K562 (cell line): ENCODE results near the gene DGKE. TPM values are rescaled to one million over a fixed set of nuclear protein-coding genes. Genes with fewer than 3 reads are reported as not detected.

Experiments used
- ATAC-seq: fragments of 200-7000 bp; cut with Tn5 transposase; 3 replicates; pipeline ENCODE4 v1.9.1; 2020; ENCODE audit warnings: moderate library complexity
- BruUV-seq: library from RNA; stranded (reverse); fragments of 400-500 nt; replicated peaks from 2 replicates; lab custom pipeline; 2021; lab: Mats Ljungman, UMichigan
- CTCF ChIA-PET: fragments of 300-600 bp; formaldehyde crosslinking; extraction: SDS; loops from one replicate; lab custom pipeline; 2021; ENCODE audit warnings: low intra/inter-chr PET ratio; lab: Yijun Ruan, JAX
- POLR2A ChIA-PET: fragments of 300-600, 350-650 bp; sonication (Branson Sonifier 250); formaldehyde crosslinking; extraction: SDS; loops from one replicate; lab custom pipeline; 2021; ENCODE audit warnings: antibody characterized with exemption, inconsistent platforms; lab: Yijun Ruan, JAX
- DNase-seq, 4 experiments: peaks; one replicate each; pipeline versions ENCODE4 v3.0.0 to v3.0.0-alpha.2; 2011 to 2018; ENCODE audit warnings: low spot score in 3 of 4, mixed read lengths in 3 of 4; ENCODE audit errors: extremely low read depth in 1 of 4
- FAIRE-seq: peaks from 2 replicates; lab custom pipeline; 2011; peaks lifted over from hg19 to GRCh38; lab: Jason Lieb, UNC
- H2AFZ ChIP-seq: 2 replicates; pipeline ENCODE4 v1.6.0; 2011; ENCODE audit warnings: low read depth, low read length, control low read depth, inconsistent platforms
- H3K27ac ChIP-seq: fragments of 200-600 bp; 3 replicates; pipeline ENCODE4 v1.8.0; 2011; ENCODE audit warnings: low read depth, mild to moderate bottlenecking, control low read depth, inconsistent platforms, low read length, moderate library complexity, mixed read lengths; ENCODE audit errors: extremely low read depth
- H3K27me3 ChIP-seq, 2 experiments: fragments of 300-600 bp in 1 of 2; 2 replicates in 1 of 2; 3 replicates in 1 of 2; pipeline versions ENCODE4 v1.6.0 to v1.8.0; 2011; ENCODE audit warnings: inconsistent platforms in 2 of 2, low read length in 2 of 2, mild to moderate bottlenecking in 1 of 2, mixed read lengths in 1 of 2, moderate library complexity in 1 of 2; ENCODE audit not compliant: control insufficient read depth in 2 of 2, insufficient read depth in 2 of 2
- H3K36me3 ChIP-seq: fragments of 300-600 bp; 3 replicates; pipeline ENCODE4 v1.8.0; 2011; ENCODE audit warnings: mild to moderate bottlenecking, low read length, inconsistent platforms; ENCODE audit not compliant: control insufficient read depth, insufficient read depth
- H3K4me1 ChIP-seq, 2 experiments: fragments of 200-600 bp in 1 of 2; replicated peaks in 1 of 2; 2 replicates in 1 of 2; 3 replicates in 1 of 2; pipeline versions ENCODE4 v1.5.1 to v1.8.0; 2011; ENCODE audit warnings: inconsistent platforms in 2 of 2, low read length in 2 of 2, mild to moderate bottlenecking in 1 of 2, mixed read lengths in 1 of 2, moderate library complexity in 1 of 2; ENCODE audit not compliant: control insufficient read depth in 2 of 2, insufficient read depth in 2 of 2
- H3K4me2 ChIP-seq: 2 replicates; pipeline ENCODE4 v1.6.1; 2011; ENCODE audit warnings: low read length, control low read depth, inconsistent platforms, mixed read lengths; ENCODE audit not compliant: insufficient read depth
- H3K4me3 ChIP-seq: fragments of 200-600 bp; sonication (generic), shearing (Covaris generic); 2 replicates; pipeline ENCODE4 v1.5.1; 2016; ENCODE audit warnings: control low read depth, inconsistent platforms
- H3K79me2 ChIP-seq: fragments of 200-600 bp; 3 replicates; pipeline ENCODE4 v1.8.0; 2011; ENCODE audit warnings: low read length, inconsistent platforms; ENCODE audit not compliant: control insufficient read depth, insufficient read depth
- H3K9ac ChIP-seq, 2 experiments: 2 replicates each; pipeline versions ENCODE4 v1.6.0 to v1.6.1; 2011; ENCODE audit warnings: low read depth in 2 of 2, low read length in 2 of 2, control low read depth in 1 of 2, inconsistent platforms in 1 of 2, mild to moderate bottlenecking in 1 of 2, mixed read lengths in 1 of 2; ENCODE audit not compliant: insufficient read depth in 1 of 2
- H3K9me1 ChIP-seq: one replicate; pipeline ENCODE4 v1.6.0; 2011; ENCODE audit warnings: inconsistent platforms, mild to moderate bottlenecking, low read length, moderate library complexity; ENCODE audit not compliant: control insufficient read depth, insufficient read depth
- H3K9me3 ChIP-seq: replicated peaks from 2 replicates; pipeline ENCODE4 v1.5.1; 2011; ENCODE audit warnings: low read depth, low read length, inconsistent platforms; ENCODE audit not compliant: control insufficient read depth, insufficient read depth
- H4K20me1 ChIP-seq: replicated peaks from 2 replicates; pipeline ENCODE4 v1.6.1; 2011; ENCODE audit warnings: low read length, inconsistent platforms, mixed read lengths; ENCODE audit not compliant: control insufficient read depth, insufficient read depth
- C11orf30 ChIP-seq: fragments of 450-650 bp; IDR thresholded peaks from 2 replicates; pipeline ENCODE4 v1.6.1; 2016; ENCODE audit warnings: low read depth, mild to moderate bottlenecking
- E2F3 ChIP-seq: fragments of 250-450 bp; sonication (Bioruptor Pico); IDR thresholded peaks from 2 replicates; pipeline ENCODE4 v1.4.0; 2020; ENCODE audit warnings: mild to moderate bottlenecking
- ILK ChIP-seq: fragments of 450-650 bp; IDR thresholded peaks from 2 replicates; pipeline ENCODE4 v1.6.1; 2016; ENCODE audit warnings: missing genetic modification characterization, low read depth, mild to moderate bottlenecking, missing compliant biosample characterization, moderate library complexity, borderline replicate concordance
- KDM1A ChIP-seq, 2 experiments: fragments of 450-650 bp; IDR thresholded peaks; 2 replicates each; pipeline ENCODE4 v1.6.1; 2016; ENCODE audit warnings: mild to moderate bottlenecking in 2 of 2
- SMAD4 ChIP-seq: fragments of 250-450 bp; sonication (Bioruptor Pico); conservative IDR thresholded peaks from 2 replicates; pipeline ENCODE4 v1.8.0; 2021; ENCODE audit warnings: inconsistent platforms, mild to moderate bottlenecking, moderate library complexity
- ZNF124 ChIP-seq: sonication (generic); formaldehyde crosslinking; IDR thresholded peaks from 2 replicates; pipeline ENCODE4 v1.8.1; 2022; ENCODE audit warnings: missing genetic modification reagents
- ZNF318 ChIP-seq, 2 experiments: fragments of 450-650 bp; IDR thresholded peaks; 2 replicates each; pipeline ENCODE4 v1.6.1; 2016; ENCODE audit warnings: mild to moderate bottlenecking in 2 of 2, borderline replicate concordance in 1 of 2, low read depth in 1 of 2, moderate library complexity in 1 of 2
- WGBS: fragments of 100-300 bp; shearing (Covaris generic); methylation state at CpG from one replicate; pipeline ENCODE4 v1.1.6; 2016; ENCODE audit warnings: low coverage, mixed read lengths; ENCODE audit not compliant: insufficient coverage; ENCODE audit errors: missing lambda C conversion rate; 5-methylcytosine and 5-hydroxymethylcytosine counted together
- in situ Hi-C: fragments of 300-500 bp; cut with MboI; formaldehyde crosslinking; loops from 4 replicates; pipeline ENCODE4 v1.15.0; 2018; ENCODE audit warnings: inconsistent platforms, mixed read lengths
- intact Hi-C: fragments of 100-400 bp; cut with micrococcal nuclease; formaldehyde crosslinking; loops from 2 replicates; pipeline ENCODE4 v1.14.2; 2022
- polyA plus RNA-seq, 8 experiments: library from polyadenylated mRNA; depleted of rRNA in 4 of 8; stranded (reverse) in 5 of 8; unstranded in 3 of 8; fragments of >200 nt; fragmentation: Nextera tagmentation in 2 of 8; fragmentation: Illumina TruSeq in 1 of 8; extraction: Ambion mirVana in 2 of 8; extraction: Trizol in 1 of 8; gene quantifications; 2 replicates each; pipeline versions ENCODE4 v1.2.1 to v1.2.3, GENCODE V29; 2011 to 2014; ENCODE audit warnings: inconsistent platforms in 1 of 8, missing spikeins in 1 of 8
- total RNA-seq, 7 experiments: library from RNA; depleted of rRNA in 6 of 7; stranded (reverse); fragments of >200 nt in 6 of 7; fragmentation: Illumina TruSeq in 2 of 7; extraction: Trizol in 2 of 7; gene quantifications; 2 replicates each; pipeline versions ENCODE4 v1.2.1 to v1.2.3, GENCODE V29; 2011 to 2021; ENCODE audit warnings: low replicate concordance in 1 of 7

The DGKE gene
- total and polyA plus RNA-seq, 9 of the 15 experiments (the other 6 are each of a cell fraction or from before 2014, with no cell fraction given), result 1.3 to 9.9 (median 5.9) TPM

DNA sequence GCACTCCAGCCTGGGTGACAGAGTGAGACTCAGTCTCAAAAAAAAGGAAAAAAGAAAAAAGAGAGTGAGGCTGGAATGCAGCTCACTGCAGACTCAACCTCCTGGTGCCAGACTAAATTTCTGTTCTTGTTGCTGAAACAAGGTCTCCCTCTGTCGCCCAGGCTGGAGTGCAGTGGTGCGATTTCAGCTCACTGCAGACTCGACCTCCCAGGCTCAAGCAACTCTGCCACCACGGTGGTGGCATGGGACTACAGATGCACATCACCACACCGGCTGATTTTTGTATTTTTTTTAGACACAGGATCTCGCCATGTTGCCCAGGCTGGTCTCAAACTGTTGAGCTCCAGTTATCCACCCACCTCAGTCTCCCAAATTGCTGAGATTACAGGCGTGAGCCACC lies 45.3 kb downstream of the DGKE start:
- H3K36me3 ChIP-seq, result no peaks in the 10 kb centered on the region
- no peak for TF ChIP-seq ZNF318 (IDR thresholded peaks at IDR 0.05; ENCODE audit: borderline replicate concordance in 1 of 2, low read depth in 1 of 2)
- TF ChIP-seq SMAD4 (CRISPR knock-in tag), result no peak
- TF ChIP-seq E2F3 (CRISPR knock-in tag), result no peak
- no peak for TF ChIP-seq KDM1A (IDR thresholded peaks at IDR 0.05)
- no peak for TF ChIP-seq C11orf30
- no peak for TF ChIP-seq ZNF124 (CRISPR knock-in tag)
- TF ChIP-seq ILK (tag), result no peak
- TF ChIP-seq, all 486 proteins: peak for 0
- Histone ChIP-seq H3K27ac (no peak overlapping the region), H3K9me1 (no peaks in the 10 kb centered on the region), H2AFZ (no peak overlapping the region), H3K9me3 (no peaks in the 10 kb centered on the region), H3K27me3 (no peaks in the 10 kb centered on the region), H4K20me1 (no peaks in the 10 kb centered on the region), H3K79me2 (no peaks in the 10 kb centered on the region), H3K9ac (no peak overlapping the region; a peak in 1 of 4 replicates), H3K4me1 (peaks cover 0 to 14% of the 10 kb centered on the region in 2 experiments; a peak in 3 of 5 replicates), H3K4me3 (no peak overlapping the region), H3K4me2 (no peak overlapping the region)
- no peak for FAIRE-seq
- no peak for ATAC-seq
- 53% methylated on average over 7 of the region's 7 CpGs for WGBS
- POLR2A ChIA-PET, result interaction anchor here (1.2 to 1.4 kb wide), 2 partner anchors 9 to 13 kb away, joined by 3 to 4 read pairs; no protein-coding TSS in a partner anchor
- CTCF ChIA-PET, result no interaction called here
- in situ Hi-C loops (no loop called here), intact Hi-C loops (no loop called here)
- BruUV-seq, result no TSS peak
- DNase-seq, result no peak
